HG02678 (cell line): ENCODE results near the gene MMD.
"Not testable (repeated sequence)": the region's sequence is repeated elsewhere in the genome, so short reads cannot be mapped to it uniquely, and the experiment has no call there.

ENCODE experiments used
- ATAC-seq: cut with Tn5 transposase; IDR thresholded peaks from one replicate; pipeline ENCODE4 v1.9.1; 2021; ENCODE audit warnings: mild to moderate bottlenecking, moderate library complexity; ENCODE audit not compliant: unreplicated experiment

The MMD gene

GRCh38 chr17:55421179-55421934 lies at the start of gene MMD:
MMD (minus strand) TSS chr17:55421835; CDS start chr17:55421695, 140 bp downstream.
- peak; percentile 5 for ATAC-seq

- no peak for ATAC-seq
These were observed 45.0 kb upstream of the MMD start for GRCh38 chr17:55466671-55467070.

DNA sequence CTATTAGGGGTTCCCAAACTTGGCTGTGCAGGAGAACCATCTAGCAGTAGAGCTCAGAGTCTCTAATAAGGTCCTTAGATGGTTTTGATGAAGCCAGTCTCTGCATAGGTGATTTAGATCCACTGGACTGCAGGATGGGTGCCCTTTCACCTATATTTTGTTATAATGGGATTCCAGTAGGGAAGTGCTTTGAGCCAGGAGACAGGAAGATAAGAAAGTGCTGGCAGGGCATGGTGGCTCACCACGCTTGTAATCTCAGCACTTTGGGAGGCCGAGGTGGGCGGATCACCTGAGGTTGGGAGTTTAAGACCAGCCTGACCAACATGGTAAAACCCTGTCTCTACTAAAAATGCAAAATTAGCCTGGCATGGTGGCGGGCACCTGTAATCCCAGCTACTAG lies 44.1 kb upstream of the MMD start:
- ATAC-seq, result not testable (repeated sequence)

GRCh38 chr17:55463600-55463999 lies 42.0 kb upstream of the MMD start:
- peak; percentile 77 for ATAC-seq

- ATAC-seq, result no peak
These were observed 41.1 kb upstream of the MMD start for GRCh38 chr17:55462711-55463110.

GRCh38 chr17:55462234-55462633 lies 40.6 kb upstream of the MMD start:
- no peak for ATAC-seq

DNA sequence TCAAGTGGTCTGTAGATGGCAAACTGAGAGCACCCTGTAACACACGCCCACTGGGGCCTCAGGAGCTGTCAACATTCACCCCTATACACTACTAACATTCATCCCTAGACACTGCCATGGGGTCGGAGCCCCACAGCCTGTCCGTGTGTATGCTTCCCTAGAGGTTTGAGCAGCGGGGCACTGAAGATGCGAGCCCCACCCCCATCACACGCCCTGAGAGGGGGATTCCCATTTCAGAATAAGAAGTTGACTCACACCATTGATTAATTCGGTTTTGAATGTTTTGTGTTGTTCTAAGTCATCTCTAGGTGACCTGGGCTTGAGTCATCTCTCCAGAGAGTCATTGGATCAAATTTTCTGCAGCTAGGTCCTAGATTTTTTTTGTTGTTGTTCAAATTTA lies 37.3 kb upstream of the MMD start:
- peak; percentile 45 for ATAC-seq

DNA sequence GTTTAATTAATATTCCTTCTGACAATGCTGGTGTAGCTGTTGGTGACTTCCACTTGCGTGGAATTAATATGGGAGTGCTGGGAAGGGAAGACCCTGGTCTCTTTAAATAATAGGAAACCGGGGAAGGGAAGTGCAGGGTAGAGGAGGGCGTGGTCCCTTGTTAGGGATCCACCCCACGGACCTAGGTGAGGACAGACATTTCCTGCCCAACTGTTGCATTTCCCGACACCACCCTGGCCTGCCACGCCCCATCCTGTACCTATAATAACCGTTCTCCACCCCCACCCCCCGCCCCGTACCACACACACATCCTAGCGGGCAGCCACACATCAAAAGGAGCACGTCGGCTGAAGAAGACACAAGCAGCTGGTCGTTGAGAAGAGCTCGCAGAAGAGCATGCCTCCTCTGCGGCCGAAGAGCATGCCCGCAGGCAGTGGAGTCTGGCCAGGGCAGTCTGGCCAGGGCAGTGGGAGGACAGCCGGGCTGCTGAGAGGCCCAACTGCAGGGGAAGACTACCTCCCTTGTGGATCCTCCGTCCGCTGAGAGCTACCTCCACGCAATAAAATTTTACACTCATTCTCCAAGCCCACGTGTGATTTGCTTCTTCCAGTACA lies 36.8 kb upstream of the MMD start:
- ATAC-seq, result no peak

DNA sequence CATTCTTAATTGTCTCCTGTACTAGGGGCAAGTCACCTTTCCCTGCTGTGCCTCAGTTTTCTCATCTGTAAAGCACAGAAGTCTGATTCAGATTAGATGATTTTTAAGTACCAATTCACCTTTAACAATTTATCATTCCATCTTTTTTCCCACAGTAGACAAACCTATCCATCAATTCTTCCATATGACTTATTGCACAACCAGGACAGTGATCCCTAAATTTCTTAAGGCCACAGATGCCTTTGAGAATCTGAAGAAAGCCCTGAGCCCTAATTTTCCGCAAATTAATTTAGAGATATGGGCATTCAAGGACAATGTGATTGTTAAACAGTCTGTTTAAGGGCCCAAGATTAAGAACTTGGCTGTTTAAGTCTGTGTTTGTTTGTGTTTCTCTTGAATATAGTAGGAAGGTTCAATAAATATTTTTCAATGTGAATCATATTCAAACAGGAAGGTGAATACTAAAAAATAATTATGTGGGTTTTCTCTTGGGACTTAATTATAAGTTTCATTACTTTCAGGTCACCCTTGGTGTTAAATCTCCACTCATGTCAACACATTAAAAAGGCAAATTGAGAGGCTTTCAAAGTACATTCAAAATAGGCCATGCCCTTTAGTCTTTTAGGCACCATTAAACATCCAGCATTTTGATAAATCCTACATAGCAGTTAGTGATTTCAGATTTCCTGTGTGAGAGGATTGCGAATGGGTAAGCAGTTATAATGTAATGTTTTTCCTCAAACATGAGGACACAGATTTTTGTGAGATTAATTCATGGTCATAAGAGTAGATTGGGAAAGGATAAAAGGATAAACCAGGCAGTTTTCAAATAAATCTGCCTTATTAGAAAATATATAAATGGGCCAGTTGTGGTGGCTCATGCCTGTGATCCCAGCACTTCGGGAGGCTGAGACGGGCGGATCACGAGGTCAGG lies 34.9 kb upstream of the MMD start:
- ATAC-seq, result no peak

DNA sequence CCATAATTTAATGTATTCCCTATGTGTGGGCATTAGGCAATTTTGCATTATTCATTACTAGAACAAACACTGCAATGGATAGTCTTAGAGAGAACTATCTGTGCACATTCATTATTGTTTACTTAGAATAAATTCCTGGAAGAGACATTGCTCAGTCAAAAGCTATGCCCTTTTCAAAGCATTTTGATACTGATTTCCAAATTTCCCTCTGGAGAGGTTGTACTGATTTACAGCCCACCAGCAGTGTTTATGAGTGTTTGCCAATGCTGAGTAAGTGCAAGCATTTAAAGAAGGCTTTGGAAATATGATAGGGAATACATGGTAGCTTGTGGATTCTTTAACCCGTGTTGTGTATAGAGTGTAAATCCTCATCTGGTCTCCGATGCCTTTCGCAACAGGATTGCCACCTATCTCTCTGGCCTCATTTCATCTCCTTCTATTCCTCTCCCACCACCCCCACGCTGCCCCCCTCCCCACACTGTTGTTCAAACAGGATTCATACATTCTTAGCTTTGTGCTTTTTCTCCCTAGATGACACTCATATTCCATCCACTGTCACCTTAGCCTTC lies 33.4 kb upstream of the MMD start:
- ATAC-seq, result no peak

DNA sequence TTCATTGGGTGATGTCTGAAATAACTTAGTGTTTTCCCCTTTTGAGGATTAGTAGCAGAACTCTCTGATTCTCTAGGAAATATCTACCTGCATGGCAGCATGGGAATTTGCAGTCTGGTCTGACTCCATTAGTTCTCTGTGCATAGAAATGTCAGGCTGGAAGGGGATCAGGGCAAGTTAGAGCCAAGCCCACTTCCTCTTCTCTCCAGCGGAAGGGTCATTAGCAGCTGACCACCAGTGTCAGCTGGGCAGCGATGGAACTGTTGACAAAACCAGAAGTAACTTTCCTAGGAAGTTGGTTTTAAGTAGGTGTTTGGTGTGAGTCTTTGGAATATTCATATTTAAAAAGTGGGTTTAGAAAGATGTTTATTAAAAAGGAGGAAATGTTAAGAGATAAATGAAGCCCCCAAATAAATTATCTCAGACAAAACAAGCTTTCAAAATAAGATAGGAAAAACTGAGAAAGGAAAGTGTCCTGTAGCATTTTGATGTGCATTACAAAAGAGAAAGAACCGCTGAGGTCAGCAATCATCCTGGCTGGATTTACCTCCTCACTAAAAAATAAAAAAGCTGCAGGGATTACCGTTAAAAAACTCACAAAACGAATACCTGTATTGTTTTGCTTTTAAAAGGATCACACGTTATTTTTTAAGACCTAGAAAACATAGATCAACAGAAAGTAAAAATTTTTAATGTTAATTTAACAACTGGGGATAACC lies 32.4 kb upstream of the MMD start:
- no peak for ATAC-seq

GRCh38 chr17:55452139-55452790 lies 30.6 kb upstream of the MMD start:
- ATAC-seq, result no peak

- no peak for ATAC-seq
These were observed 30.1 kb upstream of the MMD start for GRCh38 chr17:55451758-55452138.

DNA sequence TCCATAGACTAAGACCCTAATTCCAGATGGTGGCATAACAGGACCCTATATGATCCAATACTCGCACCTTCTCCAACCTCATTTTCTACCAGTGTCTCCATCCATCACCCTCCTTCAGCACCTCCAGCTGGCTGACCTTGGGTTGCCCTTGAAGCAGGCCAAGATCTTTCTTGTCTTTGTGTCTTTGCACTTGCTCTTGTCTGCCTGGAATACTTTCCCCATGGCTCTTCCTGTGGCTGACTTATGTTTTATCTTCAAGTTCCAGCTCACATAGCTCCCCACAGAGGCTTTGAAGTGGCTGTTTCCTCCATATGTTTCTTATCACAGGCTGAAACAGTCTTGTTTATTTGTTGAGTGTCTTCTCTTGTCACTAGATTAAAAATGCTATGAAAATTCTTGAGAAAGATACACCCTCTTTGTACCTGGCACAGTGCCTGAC lies 29.6 kb upstream of the MMD start:
- ATAC-seq, result no peak

- ATAC-seq, result no peak
These were observed 28.7 kb upstream of the MMD start for GRCh38 chr17:55450232-55450825.

GRCh38 chr17:55448681-55449080 lies 27.0 kb upstream of the MMD start:
- no peak for ATAC-seq

DNA sequence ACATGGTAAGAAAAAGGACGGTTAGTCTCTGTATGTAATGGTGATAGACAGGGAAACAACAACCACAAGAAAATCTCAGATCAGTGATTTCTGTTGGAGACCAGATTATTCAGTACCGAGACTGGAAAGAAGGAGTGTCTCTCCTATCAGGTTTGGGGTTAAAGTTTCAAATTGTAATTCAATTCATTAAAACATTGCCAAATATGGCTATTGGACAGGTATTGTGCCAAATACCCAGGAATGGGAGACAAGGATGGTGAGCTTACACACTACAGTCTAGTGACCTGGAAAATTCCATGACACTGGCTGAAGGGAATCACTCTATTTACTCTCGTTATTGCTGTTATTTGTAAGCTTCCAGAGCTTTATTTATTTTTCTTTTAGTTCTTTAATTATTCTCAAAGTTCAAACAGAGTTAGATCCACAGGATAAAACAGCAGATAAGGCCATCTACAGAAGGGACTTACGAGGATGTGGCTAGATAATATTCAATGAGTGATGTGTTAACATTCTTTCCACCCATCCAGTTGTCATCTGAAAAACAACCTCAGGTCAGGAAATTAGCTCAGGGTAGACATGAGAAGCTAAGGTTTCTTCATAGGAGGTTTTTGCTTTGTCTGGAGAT lies 25.1 kb upstream of the MMD start:
- ATAC-seq, result no peak

DNA sequence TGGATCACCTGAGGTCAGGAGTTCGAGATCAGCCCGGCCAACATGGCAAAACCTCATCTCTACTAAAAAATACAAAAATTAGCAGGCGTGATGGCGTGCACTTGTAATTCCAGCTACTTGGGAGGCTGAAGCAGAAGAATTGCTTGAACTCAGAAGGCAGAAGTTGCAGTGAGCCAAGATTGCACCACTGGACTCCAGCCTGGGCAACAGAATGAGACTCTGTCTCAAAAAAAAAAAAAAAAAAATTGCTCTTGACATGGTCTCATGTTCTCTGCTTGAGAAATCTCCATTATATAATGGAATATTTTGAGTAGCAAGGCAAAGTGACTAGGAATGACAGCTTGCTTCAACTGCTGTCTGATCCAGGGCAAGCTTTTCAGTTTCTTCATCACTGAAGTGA lies 24.4 kb upstream of the MMD start:
- ATAC-seq, result not testable (repeated sequence)
